Endothelial cell of umbilical vein (primary cell): ENCODE measurements around the gene BABAM2.

Experiments used
- GATA2 ChIP-seq: IDR thresholded peaks from 2 replicates; pipeline ENCODE4 v1.7.0; 2011; ENCODE audit warnings: low read depth, mild to moderate bottlenecking, moderate library complexity, mixed read lengths, low read length; ENCODE audit not compliant: insufficient read length, insufficient read depth
- JUN ChIP-seq: IDR thresholded peaks from 2 replicates; pipeline ENCODE4 v1.6.1; 2011; ENCODE audit warnings: borderline replicate concordance, low read depth; ENCODE audit not compliant: insufficient read length, insufficient read depth
- MYC ChIP-seq: IDR thresholded peaks from one replicate; pipeline ENCODE4 v1.6.1; 2011; ENCODE audit warnings: mild to moderate bottlenecking, low read depth, low read length
- POLR2A ChIP-seq: IDR thresholded peaks from 2 replicates; pipeline ENCODE4 v1.6.1; 2012; ENCODE audit warnings: low read depth, mild to moderate bottlenecking, control low read depth, low read length
- POLR2AphosphoS5 ChIP-seq: IDR thresholded peaks from 2 replicates; pipeline ENCODE4 v1.6.1; 2012; ENCODE audit warnings: low read depth, mild to moderate bottlenecking, control low read depth, low read length, moderate library complexity; ENCODE audit not compliant: insufficient read depth
- TF ChIP-seq, protein P1 (sequence below), 2 donors: IDR thresholded peaks; 1 replicate in 1 of 2; 2 replicates in 1 of 2; pipeline ENCODE4 v1.5.1; 2011; ENCODE audit warnings: low read length in 2 of 2, mild to moderate bottlenecking in 2 of 2, moderate library complexity in 2 of 2, control low read depth in 1 of 2, inconsistent platforms in 1 of 2, low read depth in 1 of 2; ENCODE audit not compliant: insufficient read depth in 1 of 2; ENCODE audit errors: extremely low read depth in 1 of 2

DNA sequence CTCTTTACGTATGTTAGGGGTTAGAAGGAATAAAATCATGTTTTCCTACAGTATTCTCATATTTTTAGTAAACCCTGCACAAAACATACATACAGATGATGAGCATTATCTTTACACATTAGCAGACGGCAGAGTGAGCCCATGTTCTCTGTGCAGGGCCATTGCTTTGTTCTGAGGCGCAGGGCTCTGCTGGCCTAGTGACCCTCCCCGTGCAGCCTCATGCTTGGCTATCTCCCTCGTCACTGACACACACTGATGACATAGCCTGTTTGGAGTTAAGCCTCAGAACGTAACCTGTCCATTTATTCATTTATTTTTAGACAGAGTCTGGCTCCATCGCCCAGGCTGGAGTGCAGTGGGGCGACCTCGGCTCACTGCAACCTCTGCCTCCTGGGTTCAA lies 386.3 kb downstream of the BABAM2 start:
- TF ChIP-seq POLR2A (no peak), GATA2 (no peak), POLR2AphosphoS5 (no peak), JUN (no peak), MYC (no peak)
- TF ChIP-seq, protein P1, sequence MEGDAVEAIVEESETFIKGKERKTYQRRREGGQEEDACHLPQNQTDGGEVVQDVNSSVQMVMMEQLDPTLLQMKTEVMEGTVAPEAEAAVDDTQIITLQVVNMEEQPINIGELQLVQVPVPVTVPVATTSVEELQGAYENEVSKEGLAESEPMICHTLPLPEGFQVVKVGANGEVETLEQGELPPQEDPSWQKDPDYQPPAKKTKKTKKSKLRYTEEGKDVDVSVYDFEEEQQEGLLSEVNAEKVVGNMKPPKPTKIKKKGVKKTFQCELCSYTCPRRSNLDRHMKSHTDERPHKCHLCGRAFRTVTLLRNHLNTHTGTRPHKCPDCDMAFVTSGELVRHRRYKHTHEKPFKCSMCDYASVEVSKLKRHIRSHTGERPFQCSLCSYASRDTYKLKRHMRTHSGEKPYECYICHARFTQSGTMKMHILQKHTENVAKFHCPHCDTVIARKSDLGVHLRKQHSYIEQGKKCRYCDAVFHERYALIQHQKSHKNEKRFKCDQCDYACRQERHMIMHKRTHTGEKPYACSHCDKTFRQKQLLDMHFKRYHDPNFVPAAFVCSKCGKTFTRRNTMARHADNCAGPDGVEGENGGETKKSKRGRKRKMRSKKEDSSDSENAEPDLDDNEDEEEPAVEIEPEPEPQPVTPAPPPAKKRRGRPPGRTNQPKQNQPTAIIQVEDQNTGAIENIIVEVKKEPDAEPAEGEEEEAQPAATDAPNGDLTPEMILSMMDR (IDR thresholded peaks at IDR 0.05; ENCODE audit: extremely low read depth in 1 of 2, insufficient read depth in 1 of 2, low read depth in 1 of 2, low read length in 2 of 2) = no peak
